Subcutaneous adipose tissue (tissue), 4 donors: ENCODE measurements around the gene AP3S2. TPM values are rescaled to one million over a fixed set of nuclear protein-coding genes. Genes with fewer than 3 reads are reported as not detected.

Experiments used
- total RNA-seq, 4 donors: library from RNA; depleted of rRNA; stranded (reverse); fragments of >200 nt; gene quantifications; one replicate each; pipeline ENCODE4 v1.1.0, GENCODE V29; 2016
- TF ChIP-seq, protein P1 (sequence below): fragments of 450-650 bp; IDR thresholded peaks from one replicate; pipeline ENCODE4 v1.5.1; 2016; ENCODE audit warnings: low read depth, mild to moderate bottlenecking, control low read depth, antibody characterized with exemption, moderate library complexity

Gene AP3S2
- total RNA-seq, 4 donors from 2014 or later = 54.4 to 86.9 (median 66.9) TPM

DNA sequence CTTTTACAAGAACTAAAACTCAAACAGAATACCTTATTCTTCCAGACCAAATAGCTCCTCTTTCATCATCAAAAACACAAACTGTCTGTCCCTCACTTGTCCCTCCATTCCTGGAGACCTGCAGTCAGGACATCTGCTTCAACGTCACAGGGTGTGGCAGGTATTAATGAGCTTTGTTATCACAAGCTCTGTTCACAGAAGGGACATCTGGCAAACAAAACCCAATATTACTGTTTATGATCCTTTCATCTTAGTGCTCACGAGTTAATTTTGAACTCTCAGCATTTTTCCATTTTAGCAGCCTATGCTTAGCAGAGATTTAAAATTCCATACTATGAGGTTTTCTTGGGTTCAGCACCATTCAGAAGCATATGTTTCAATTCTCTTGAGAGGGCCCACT, 32.9 kb downstream of the AP3S2 start:
- TF ChIP-seq, protein P1, sequence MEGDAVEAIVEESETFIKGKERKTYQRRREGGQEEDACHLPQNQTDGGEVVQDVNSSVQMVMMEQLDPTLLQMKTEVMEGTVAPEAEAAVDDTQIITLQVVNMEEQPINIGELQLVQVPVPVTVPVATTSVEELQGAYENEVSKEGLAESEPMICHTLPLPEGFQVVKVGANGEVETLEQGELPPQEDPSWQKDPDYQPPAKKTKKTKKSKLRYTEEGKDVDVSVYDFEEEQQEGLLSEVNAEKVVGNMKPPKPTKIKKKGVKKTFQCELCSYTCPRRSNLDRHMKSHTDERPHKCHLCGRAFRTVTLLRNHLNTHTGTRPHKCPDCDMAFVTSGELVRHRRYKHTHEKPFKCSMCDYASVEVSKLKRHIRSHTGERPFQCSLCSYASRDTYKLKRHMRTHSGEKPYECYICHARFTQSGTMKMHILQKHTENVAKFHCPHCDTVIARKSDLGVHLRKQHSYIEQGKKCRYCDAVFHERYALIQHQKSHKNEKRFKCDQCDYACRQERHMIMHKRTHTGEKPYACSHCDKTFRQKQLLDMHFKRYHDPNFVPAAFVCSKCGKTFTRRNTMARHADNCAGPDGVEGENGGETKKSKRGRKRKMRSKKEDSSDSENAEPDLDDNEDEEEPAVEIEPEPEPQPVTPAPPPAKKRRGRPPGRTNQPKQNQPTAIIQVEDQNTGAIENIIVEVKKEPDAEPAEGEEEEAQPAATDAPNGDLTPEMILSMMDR = no peak

- TF ChIP-seq, protein P1 = no peak
These were observed 33.4 kb downstream of the AP3S2 start for GRCh38 chr15:89860431-89860830.

DNA sequence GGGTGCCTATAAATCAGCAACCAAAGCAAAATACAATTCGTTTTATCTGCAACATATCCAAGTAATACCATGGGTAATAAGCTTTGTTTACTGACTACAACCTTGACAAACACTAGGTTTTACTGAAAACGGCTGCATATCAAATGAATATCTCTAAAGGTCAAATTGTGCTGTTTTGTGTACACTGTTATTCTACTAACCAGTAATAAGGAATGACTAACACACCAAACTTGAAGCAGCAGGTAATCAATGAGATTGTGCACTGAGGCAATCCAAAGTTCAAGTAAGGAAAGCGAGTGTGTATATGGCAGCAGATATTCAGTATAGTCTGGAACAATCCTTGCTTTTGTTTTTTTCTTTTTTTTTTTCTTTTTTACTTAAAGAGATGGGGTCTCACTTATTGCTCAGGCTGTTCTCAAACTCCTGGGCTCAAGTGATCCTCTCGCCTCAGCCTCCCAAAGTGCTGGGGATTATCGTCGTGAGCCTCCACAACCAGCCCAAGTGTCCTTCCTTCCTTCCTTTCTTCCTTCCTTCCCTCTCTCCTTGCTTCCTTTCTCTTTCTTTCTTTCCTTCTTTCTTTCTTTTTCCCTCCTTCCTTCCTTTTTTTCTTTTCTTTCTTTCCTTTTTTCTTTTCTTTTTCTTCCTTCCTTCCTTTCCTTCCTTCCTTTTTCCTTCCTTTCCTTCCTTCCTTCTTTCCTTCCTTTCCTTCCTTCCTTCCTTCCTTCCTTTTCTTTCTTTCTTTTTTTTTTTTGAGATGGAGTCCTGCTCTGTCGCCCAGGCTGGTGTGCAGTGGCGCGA, 34.9 kb downstream of the AP3S2 start:
- TF ChIP-seq, protein P1 = no peak

DNA sequence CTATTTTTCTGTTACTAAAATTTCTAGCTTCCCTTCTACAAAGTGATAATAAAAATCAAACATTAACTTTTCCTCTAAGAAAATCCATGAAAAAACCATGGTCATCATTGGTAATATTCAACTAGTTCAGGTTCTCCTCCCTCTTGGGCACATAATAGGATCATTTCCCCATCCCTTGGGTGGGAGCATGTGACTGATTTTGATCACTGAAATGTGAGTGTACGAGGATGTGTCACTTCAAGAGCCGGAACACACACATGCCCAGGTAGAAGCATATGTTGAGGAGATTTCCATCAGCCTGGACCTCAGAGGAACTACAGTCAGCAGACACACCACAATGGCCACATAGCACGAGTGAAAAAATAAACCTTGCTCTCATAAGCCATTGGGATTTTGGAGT, 36.1 kb downstream of the AP3S2 start:
- TF ChIP-seq, protein P1 = no peak

GRCh38 chr15:89855948-89856347, 37.8 kb downstream of the AP3S2 start:
- TF ChIP-seq, protein P1 = no peak

DNA sequence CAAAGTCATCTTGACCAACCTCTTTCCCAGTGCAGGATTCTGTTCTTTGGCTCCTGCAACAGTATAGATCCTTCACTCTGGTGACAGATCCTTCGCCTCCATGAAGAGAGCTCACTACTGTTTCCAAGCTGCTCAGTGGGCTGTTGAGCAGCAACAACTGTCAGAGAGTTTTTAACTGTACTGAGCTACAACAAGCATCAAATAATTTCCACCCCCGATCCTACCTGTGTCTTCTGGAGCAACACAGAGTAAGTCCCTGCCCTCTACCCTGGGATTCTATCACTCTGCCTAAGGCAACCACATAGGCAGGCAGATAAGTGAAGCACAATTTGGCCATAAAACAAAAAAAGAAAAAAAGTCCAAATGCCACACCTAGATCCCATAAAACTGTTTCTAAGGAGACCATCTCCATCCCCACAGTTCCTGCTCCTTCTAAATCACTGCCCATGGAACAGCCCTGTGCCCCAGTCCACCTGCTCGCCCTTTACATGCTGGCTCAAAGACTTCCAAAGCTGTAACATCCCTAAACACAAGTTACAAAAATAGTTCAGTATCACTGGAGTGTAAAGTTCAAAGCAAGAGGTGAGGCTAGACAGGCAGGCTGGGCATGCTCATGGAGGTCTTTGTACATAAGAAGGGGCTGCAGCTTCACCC, 41.3 kb downstream of the AP3S2 start:
- TF ChIP-seq, protein P1 = no peak

DNA sequence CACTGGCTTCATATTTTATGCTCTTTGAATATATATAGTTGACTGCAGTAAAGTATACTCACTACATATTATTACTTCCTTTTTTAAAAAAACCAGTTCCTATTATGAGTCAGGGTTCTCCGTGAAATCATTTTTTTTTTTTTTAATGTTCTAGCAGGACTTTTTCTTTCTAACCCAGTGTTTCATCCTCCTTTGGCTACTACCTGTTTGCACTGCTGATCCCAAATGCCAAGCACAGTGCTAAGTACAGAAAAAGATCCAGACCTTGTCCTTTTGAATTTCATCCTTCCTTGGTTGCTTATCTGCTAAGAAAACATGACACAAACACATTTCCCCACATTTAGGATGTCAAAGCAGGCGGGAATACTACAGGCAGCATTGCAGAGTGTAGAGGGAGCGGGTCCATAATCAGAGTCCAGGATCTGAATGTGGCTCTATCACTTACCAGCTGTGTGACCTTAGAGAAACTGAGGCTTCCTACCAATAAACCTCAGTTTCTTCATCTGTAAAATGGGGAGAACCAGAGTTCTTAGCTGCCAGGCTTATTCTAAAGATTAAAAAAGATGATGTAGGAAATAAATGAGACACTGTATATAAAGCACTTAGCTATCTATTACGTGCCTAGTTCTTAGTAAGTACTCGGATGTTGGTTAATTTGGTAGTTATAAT, 42.0 kb downstream of the AP3S2 start:
- TF ChIP-seq, protein P1 = no peak
